ENCODE results near the gene AZU1. TPM values are rescaled to one million over a fixed set of nuclear protein-coding genes. Genes with fewer than 3 reads are reported as not detected.

The AZU1 gene
- total RNA-seq, 1 experiment from 2014 or later: 1.6 TPM

DNA sequence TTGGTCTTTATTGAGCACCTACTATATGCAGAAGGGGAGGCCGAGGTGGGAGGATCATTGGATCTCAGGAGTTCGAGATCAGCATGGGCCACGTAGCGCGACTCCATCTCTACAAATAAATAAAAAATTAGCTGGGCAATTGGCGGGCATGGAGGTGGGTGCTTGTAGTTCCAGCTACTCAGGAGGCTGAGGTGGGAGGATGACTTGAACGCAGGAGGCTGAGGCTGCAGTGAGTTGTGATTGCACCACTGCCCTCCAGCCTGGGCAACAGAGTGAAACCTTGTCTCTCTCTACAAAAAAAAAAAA lies 35.6 kb downstream of the AZU1 start:
- Histone ChIP-seq H3K18ac (ENCODE audit: insufficient read length, low read depth, low read length) (no peak overlapping the region), H3K27me3 (ENCODE audit: insufficient read depth, low read length) (peaks cover 3% of the 10 kb centered on the region; the same call in 1 of the 2 replicates), H2BK120ac (ENCODE audit: low read depth, low read length, poor library complexity, severe bottlenecking) (no peak overlapping the region), H3K23me2 (ENCODE audit: insufficient read length, low read depth, low read length, poor library complexity, severe bottlenecking) (peaks cover 3% of the 10 kb centered on the region), H2BK15ac (ENCODE audit: low read depth, low read length) (no peak overlapping the region), H3K4ac (ENCODE audit: low read depth, low read length) (no peak overlapping the region), H4K91ac (ENCODE audit: insufficient read length, low read depth, low read length) (no peak overlapping the region), H3K9me3 (ENCODE audit: control insufficient read depth, low read depth, low read length) (no peaks in the 10 kb centered on the region), H3K14ac (ENCODE audit: insufficient read depth, low read length) (no peak overlapping the region), H2AFZ (ENCODE audit: low read length) (no peak overlapping the region), H3K79me1 (ENCODE audit: insufficient read depth, low read depth, low read length, poor library complexity, severe bottlenecking) (no peaks in the 10 kb centered on the region), H4K5ac (ENCODE audit: insufficient read length, low read depth, low read length) (no peak overlapping the region), H2AK5ac (ENCODE audit: insufficient read length, low read length) (no peak overlapping the region), H3K4me1 (ENCODE audit: insufficient read depth, low read length) (no peaks in the 10 kb centered on the region), H4K20me1 (ENCODE audit: control insufficient read depth, insufficient read depth, insufficient read length) (no peaks in the 10 kb centered on the region), H2BK12ac (ENCODE audit: insufficient read length, low read depth, low read length) (no peak overlapping the region), H3T11ph (ENCODE audit: low read length) (no peak overlapping the region), H3K23ac (ENCODE audit: insufficient read length, low read depth, low read length) (no peak overlapping the region), H3K79me2 (ENCODE audit: insufficient read depth, low read length) (no peaks in the 10 kb centered on the region), H3K27ac (ENCODE audit: insufficient read length, low read depth, low read length) (no peak overlapping the region), H4K8ac (replicated peaks; ENCODE audit: insufficient read length, low read depth, low read length) (no peak overlapping the region), H2BK20ac (ENCODE audit: low read depth, low read length, poor library complexity, severe bottlenecking) (no peak overlapping the region), H3K4me2 (ENCODE audit: insufficient read depth, insufficient read length, low read length) (peak overlapping the region; percentile 16), H3K56ac (ENCODE audit: insufficient read length, low read depth, low read length) (no peak overlapping the region), H2BK5ac (ENCODE audit: insufficient read length, low read length) (no peak overlapping the region), H3K9ac (ENCODE audit: extremely low read depth, insufficient read length, low read length) (no peak overlapping the region)
- TF ChIP-seq CTCF (conservative IDR thresholded peaks at IDR 0.05): no peak
- H3K4me1 Mint-ChIP-seq: peaks cover 8 to 21% of the 10 kb centered on the region in 2 experiments
- H3K27me3 Mint-ChIP-seq (ENCODE audit: low read depth): peaks cover 33% of the 10 kb centered on the region
- H3K27ac Mint-ChIP-seq: no peak overlapping the region
- DNase-seq: no peak
- no CpG with 5 or more reads among the region's 7 CpGs for WGBS (ENCODE audit: extremely low coverage, insufficient read length, low lambda C conversion rate)
- peaks cover 4 to 12% (median 12%) of the 10 kb centered on the region in 3 experiments for H3K36me3 Mint-ChIP-seq (ENCODE audit: insufficient read depth in 1 of 3, low read depth in 3 of 3)
- H3K9me3 Mint-ChIP-seq: peaks cover 0 to 2% of the 10 kb centered on the region in 2 experiments; a peak in 1 of 5 replicates
- peak overlapping the region; percentile 14 to 83; a peak in 3 of 5 replicates for H3K4me3 Mint-ChIP-seq
